ENCODE data around the gene FSTL3. TPM values are rescaled to one million over a fixed set of nuclear protein-coding genes. Genes with fewer than 3 reads are reported as not detected.

FSTL3 gene
- total RNA-seq, 1 donor from 2014 or later = 2.2 TPM

GRCh38 chr19:670609-671075 is 5.5 kb upstream of the FSTL3 start:
- CTCF ChIA-PET = interaction anchor here (1.8 kb wide), 1 partner anchor 9 kb away, joined by 4 read pairs; no protein-coding TSS in a partner anchor
- peaks cover 17% of the 10 kb centered on the region for H3K27me3 Mint-ChIP-seq
- H3K36me3 Mint-ChIP-seq (ENCODE audit: low read depth) = no peaks in the 10 kb centered on the region
- peaks cover 4% of the 10 kb centered on the region for H3K4me1 Mint-ChIP-seq
- H3K9me3 Mint-ChIP-seq = no peaks in the 10 kb centered on the region
- POLR2A ChIA-PET = interaction anchor here (1.1 kb wide), 1 partner anchor 126 kb away, joined by 3 read pairs; no protein-coding TSS in a partner anchor
- TF ChIP-seq, protein P1, sequence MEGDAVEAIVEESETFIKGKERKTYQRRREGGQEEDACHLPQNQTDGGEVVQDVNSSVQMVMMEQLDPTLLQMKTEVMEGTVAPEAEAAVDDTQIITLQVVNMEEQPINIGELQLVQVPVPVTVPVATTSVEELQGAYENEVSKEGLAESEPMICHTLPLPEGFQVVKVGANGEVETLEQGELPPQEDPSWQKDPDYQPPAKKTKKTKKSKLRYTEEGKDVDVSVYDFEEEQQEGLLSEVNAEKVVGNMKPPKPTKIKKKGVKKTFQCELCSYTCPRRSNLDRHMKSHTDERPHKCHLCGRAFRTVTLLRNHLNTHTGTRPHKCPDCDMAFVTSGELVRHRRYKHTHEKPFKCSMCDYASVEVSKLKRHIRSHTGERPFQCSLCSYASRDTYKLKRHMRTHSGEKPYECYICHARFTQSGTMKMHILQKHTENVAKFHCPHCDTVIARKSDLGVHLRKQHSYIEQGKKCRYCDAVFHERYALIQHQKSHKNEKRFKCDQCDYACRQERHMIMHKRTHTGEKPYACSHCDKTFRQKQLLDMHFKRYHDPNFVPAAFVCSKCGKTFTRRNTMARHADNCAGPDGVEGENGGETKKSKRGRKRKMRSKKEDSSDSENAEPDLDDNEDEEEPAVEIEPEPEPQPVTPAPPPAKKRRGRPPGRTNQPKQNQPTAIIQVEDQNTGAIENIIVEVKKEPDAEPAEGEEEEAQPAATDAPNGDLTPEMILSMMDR (IDR thresholded peaks at IDR 0.05) = no peak
- no peak for ATAC-seq (ENCODE audit: low read depth)
- intact Hi-C loops (cut with micrococcal nuclease) = no loop called here
- H3K4me3 Mint-ChIP-seq = no peak overlapping the region
- no peak for DNase-seq
- H3K27ac Mint-ChIP-seq = no peak overlapping the region

DNA sequence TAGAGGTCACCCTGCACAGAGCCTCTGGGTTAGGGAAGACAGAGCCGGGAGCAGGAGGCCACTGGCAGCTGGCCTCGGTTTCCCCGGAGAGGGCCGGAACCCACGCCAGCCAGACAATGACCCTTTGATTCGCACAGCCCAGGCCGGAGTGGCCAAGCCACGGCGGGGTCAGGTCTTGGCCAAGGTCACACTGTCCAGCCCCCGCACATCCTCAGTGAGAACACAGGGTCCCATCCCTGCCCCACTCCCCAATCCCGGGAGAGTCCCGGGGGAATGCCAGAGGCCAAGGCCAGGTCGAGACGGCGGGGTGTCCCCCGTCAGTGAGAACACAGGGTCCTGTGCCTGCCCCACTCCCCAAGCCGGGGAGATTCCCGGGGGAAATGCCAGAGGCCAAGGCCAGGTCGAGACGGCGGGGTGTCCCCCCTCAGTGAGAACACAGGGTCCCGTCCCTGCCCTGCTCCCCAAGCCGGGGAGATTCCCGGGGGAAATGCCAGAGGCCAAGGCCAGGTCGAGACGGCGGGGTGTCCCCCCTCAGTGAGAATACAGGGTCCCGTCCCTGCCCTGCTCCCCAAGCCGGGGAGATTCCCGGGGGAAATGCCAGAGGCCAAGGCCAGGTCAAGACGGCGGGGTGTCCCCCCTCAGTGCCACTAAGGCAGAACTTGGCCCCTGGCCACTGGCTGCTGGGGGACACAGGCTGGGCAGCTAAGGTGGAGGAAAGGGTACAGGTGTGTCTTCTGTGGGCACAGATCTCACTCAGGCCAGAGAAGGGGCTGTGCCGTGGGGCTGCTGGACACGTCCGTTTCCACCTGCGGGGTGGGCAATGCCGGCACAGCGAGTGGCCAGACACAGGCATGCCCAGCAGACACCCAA is 1.7 kb upstream of the FSTL3 start:
- H3K36me3 Mint-ChIP-seq (ENCODE audit: low read depth) = no peaks in the 10 kb centered on the region
- DNase-seq (no peak), ATAC-seq (ENCODE audit: low read depth) (no peak)
- peaks cover 8% of the 10 kb centered on the region for H3K4me1 Mint-ChIP-seq
- TF ChIP-seq, protein P1 (IDR thresholded peaks at IDR 0.05) = no peak
- no peak overlapping the region for H3K4me3 Mint-ChIP-seq
- H3K27me3 Mint-ChIP-seq = peaks cover 16% of the 10 kb centered on the region
- intact Hi-C loops (cut with micrococcal nuclease) = no loop called here
- no peaks in the 10 kb centered on the region for H3K9me3 Mint-ChIP-seq
- CTCF ChIA-PET = no interaction called here
- POLR2A ChIA-PET = no interaction called here
- no peak overlapping the region for H3K27ac Mint-ChIP-seq

DNA sequence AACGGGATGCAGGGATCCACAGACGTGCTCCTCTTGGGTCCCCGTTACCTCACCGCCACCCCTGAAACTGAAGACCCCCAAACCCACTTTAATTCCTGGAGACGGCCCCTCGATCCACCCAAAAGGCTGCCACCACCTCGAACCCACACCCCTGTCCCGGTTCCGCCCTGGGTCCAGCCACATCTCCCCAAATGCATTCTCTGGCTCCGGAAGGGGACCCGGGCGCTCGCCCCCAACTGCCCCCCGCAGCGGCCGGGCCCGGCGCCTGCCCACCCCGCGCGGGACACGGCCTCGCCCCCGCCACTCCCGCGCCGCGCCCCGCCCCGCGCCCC is 219 bp upstream of the FSTL3 start:
- CTCF ChIA-PET = interaction anchor here (1.4 kb wide), 1 partner anchor 58 kb away, joined by 4 read pairs; no protein-coding TSS in a partner anchor
- TF ChIP-seq, protein P1 (IDR thresholded peaks at IDR 0.05) = no peak

DNA sequence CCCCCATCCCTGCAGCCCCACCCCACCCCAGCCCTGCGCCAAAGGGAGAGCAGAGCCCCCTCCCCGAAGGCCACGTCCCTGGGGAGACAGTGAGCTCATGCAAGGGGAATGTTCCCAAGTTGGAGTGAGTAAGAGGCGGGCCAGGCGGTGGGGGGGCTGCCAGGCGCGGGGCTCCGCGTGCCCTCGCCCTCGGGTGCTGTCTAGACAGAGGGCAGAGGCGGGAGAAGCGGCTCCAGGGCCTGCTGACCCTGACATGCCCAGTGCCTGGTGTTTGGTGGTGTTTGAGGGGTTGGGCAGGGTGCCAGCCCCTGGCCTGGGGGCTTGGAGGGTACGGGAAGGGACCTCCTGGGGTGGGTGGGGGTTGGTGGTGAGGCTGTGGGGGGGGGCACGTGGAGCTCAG is 1.0 kb downstream of the FSTL3 start:
- intact Hi-C loops (cut with micrococcal nuclease) = no loop called here
- POLR2A ChIA-PET = no interaction called here
- no peak overlapping the region for H3K27ac Mint-ChIP-seq
- H3K36me3 Mint-ChIP-seq (ENCODE audit: low read depth) = peaks cover 1% of the 10 kb centered on the region
- H3K4me1 Mint-ChIP-seq = peaks cover 16% of the 10 kb centered on the region
- DNase-seq (no peak), ATAC-seq (ENCODE audit: low read depth) (no peak)
- H3K4me3 Mint-ChIP-seq = no peak overlapping the region
- CTCF ChIA-PET = interaction anchor here (1.4 kb wide), 1 partner anchor 57 kb away, joined by 4 read pairs; no protein-coding TSS in a partner anchor
- H3K27me3 Mint-ChIP-seq = peaks cover 16% of the 10 kb centered on the region
- TF ChIP-seq, protein P1 (IDR thresholded peaks at IDR 0.05) = no peak
- H3K9me3 Mint-ChIP-seq = no peaks in the 10 kb centered on the region

More for the DNA sequence above, 219 bp upstream of the FSTL3 start:
- Mint-ChIP-seq H3K4me1 (peaks cover 13% of the 10 kb centered on the region), H3K36me3 (ENCODE audit: low read depth) (peaks cover 1% of the 10 kb centered on the region), H3K4me3 (no peak overlapping the region), H3K27me3 (peaks cover 16% of the 10 kb centered on the region), H3K27ac (no peak overlapping the region), H3K9me3 (no peaks in the 10 kb centered on the region)
- no peak for DNase-seq
- POLR2A ChIA-PET = interaction anchor here (0.6 kb wide), 1 partner anchor 240 kb away, joined by 3 read pairs; no protein-coding TSS in a partner anchor
- no peak for ATAC-seq (ENCODE audit: low read depth)
- intact Hi-C loops (cut with micrococcal nuclease) = no loop called here

All from activated B cell treated with CpG ODN at 0.5 μM for 24 hours (primary cell).